Adrenal gland (tissue), 12 donors: ENCODE results near the gene FADD. TPM values are rescaled to one million over a fixed set of nuclear protein-coding genes. Genes with fewer than 3 reads are reported as not detected.

ENCODE experiments used
- DNase-seq, 7 donors: peaks; one replicate each; pipeline ENCODE4 v3.0.0-alpha.2; 2019 to 2020
- H3K27ac ChIP-seq, 5 donors: fragments of 200-600 bp; sonication (generic) in 4 of 5; 1 replicate in 3 of 5; 2 replicates in 2 of 5; pipeline versions ENCODE4 v1.5.1 to v1.8.0; 2016 to 2020; ENCODE audit warnings: mild to moderate bottlenecking in 1 of 5
- H3K27me3 ChIP-seq: fragments of 200-600 bp; 2 replicates; pipeline ENCODE4 v1.8.0; 2021
- H3K36me3 ChIP-seq, 2 donors: fragments of 200-600 bp; replicated peaks in 1 of 2; 1 replicate in 1 of 2; 2 replicates in 1 of 2; pipeline versions ENCODE4 v1.5.1 to v1.8.0; 2018 to 2022
- H3K4me1 ChIP-seq, 2 donors: fragments of 200-600 bp; replicated peaks in 1 of 2; 1 replicate in 1 of 2; 2 replicates in 1 of 2; pipeline versions ENCODE4 v1.5.1 to v1.8.0; 2018 to 2021
- H3K4me3 ChIP-seq, 4 donors: fragments of 200-600 bp; sonication (generic) in 3 of 4; one replicate each; pipeline ENCODE4 v1.5.1; 2016 to 2018
- H3K9me3 ChIP-seq, 3 donors: fragments of 200-600 bp; sonication (generic) in 1 of 3; replicated peaks in 1 of 3; 1 replicate in 2 of 3; 2 replicates in 1 of 3; pipeline versions ENCODE4 v1.5.1 to v1.8.0; 2016 to 2021
- POLR2A ChIP-seq, 2 donors: fragments of 450-650 bp; IDR thresholded peaks; one replicate each; pipeline ENCODE4 v1.6.1; 2017; ENCODE audit warnings: antibody characterized with exemption in 2 of 2, mild to moderate bottlenecking in 2 of 2, moderate library complexity in 1 of 2
- WGBS, 4 donors: extraction: QIAGEN DNeasy Blood & Tissue Kit in 2 of 4; methylation state at CpG; one replicate each; pipeline versions ENCODE4 v1.1.5 to v1.1.7; 2013 to 2017; 5-methylcytosine and 5-hydroxymethylcytosine counted together
- intact Hi-C, 2 donors: fragments of 100-400 bp; cut with DNase I; formaldehyde crosslinking; loops; one replicate each; pipeline versions ENCODE4 v1.14.1 to v1.15.0; 2022 to 2023
- polyA plus RNA-seq, 3 donors: library from polyadenylated mRNA; stranded (reverse); fragments of 200-250 nt in 2 of 3; fragments of 350-450 nt in 1 of 3; fragmentation: Illumina TruSeq in 1 of 3; extraction: RNeasy Lipid Tissue Mini Kit (QIAGEN cat#74804) in 1 of 3; gene quantifications; one replicate each; pipeline ENCODE4 v1.2.3, GENCODE V29; 2013 to 2014
- total RNA-seq, 9 donors: library from RNA; depleted of rRNA in 4 of 9; stranded (reverse); fragments of >200 nt in 4 of 9; fragments of 120-200 nt in 1 of 9; fragmentation: NEBNext Ultra II Directional in 1 of 9; extraction: Animal tissue kit (Norgen Biotek cat#: 25700) in 1 of 9; gene quantifications; one replicate each; pipeline versions ENCODE4 v1.1.0 to v1.2.4, GENCODE V29; 2013 to 2023
- TF ChIP-seq, protein P1 (sequence below), 6 experiments: fragments of 450-650 bp in 4 of 6; fragments of 200-600 bp in 2 of 6; sonication (generic) in 1 of 6; IDR thresholded peaks; 1 replicate in 5 of 6; 2 replicates in 1 of 6; pipeline versions ENCODE4 v1.5.1 to v1.8.0; 2016 to 2021; ENCODE audit warnings: antibody characterized with exemption in 6 of 6, mild to moderate bottlenecking in 2 of 6, moderate library complexity in 1 of 6
- donor health status: healthy with polysubstance abuse.
- donor health status: Bipolar disorder and iron deficiency.
- donor health status: DM: yes; HTN: yes; CAD: no.
- donor health status: DM: no; HTN: no; CAD: no.
- donor health status: DM: no; HTN: no; CAD: no.
- donor health status: DM: yes; HTN: yes; CAD: no.

The FADD gene
- total and polyA plus RNA-seq, 12 donors: 8.9 to 37.9 (median 26.2) TPM

DNA sequence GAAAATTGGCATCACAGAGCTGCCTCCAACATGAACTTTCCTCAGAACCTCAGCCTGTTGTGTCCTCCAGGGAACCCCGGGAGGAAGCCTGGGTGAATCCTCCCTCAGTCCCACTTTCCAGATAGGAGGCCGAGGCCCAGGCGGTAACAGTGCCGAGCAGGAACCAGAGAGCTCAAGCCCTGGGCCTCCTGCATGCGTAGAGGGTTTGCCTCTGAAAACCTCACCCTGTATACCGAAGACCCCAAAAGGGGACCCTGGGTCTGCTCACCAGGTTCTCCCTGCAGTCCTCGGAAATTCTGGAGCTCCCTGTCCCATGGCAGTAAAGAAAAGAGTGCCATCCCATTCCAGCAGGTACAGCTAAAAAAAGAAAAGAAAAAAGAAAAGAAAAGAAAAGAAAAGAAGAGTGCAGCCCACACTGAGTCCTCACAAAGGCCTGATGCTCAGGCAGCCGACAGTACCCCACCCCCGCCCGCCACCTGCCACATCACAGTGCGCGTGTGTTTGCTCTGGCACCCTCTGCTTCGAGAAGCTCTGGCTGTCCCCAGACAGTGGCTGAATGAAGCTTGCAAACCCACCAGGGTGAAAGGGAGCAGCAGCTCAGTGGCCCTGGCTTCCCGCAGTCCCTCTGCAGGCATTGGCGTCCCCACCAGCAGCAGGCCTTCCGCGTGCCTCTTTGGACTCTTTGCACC lies 28.4 kb upstream of the FADD start:
- Histone ChIP-seq H3K27ac (no peak overlapping the region), H3K4me1 (no peaks in the 10 kb centered on the region), H3K4me3 (no peak overlapping the region), H3K27me3 (no peaks in the 10 kb centered on the region), H3K36me3 (no peaks in the 10 kb centered on the region), H3K9me3 (no peaks in the 10 kb centered on the region)
- intact Hi-C loops: no loop called here
- DNase-seq: no peak
- WGBS, 4 donors: 81 to 90% (median 88%) methylated on average over 14 to 17 of the region's 17 CpGs
- TF ChIP-seq, protein P1, sequence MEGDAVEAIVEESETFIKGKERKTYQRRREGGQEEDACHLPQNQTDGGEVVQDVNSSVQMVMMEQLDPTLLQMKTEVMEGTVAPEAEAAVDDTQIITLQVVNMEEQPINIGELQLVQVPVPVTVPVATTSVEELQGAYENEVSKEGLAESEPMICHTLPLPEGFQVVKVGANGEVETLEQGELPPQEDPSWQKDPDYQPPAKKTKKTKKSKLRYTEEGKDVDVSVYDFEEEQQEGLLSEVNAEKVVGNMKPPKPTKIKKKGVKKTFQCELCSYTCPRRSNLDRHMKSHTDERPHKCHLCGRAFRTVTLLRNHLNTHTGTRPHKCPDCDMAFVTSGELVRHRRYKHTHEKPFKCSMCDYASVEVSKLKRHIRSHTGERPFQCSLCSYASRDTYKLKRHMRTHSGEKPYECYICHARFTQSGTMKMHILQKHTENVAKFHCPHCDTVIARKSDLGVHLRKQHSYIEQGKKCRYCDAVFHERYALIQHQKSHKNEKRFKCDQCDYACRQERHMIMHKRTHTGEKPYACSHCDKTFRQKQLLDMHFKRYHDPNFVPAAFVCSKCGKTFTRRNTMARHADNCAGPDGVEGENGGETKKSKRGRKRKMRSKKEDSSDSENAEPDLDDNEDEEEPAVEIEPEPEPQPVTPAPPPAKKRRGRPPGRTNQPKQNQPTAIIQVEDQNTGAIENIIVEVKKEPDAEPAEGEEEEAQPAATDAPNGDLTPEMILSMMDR (IDR thresholded peaks at IDR 0.05): no peak
- no peak for TF ChIP-seq POLR2A (IDR thresholded peaks at IDR 0.05)

- Histone ChIP-seq H3K27ac (no peak overlapping the region), H3K36me3 (no peaks in the 10 kb centered on the region), H3K4me3 (no peak overlapping the region), H3K27me3 (no peaks in the 10 kb centered on the region), H3K9me3 (no peaks in the 10 kb centered on the region), H3K4me1 (no peaks in the 10 kb centered on the region)
- 76 to 94% (median 79%) methylated on average over 9 to 15 of the region's 15 CpGs for WGBS, 4 donors
- intact Hi-C loops: no loop called here
- TF ChIP-seq, protein P1 (IDR thresholded peaks at IDR 0.05): no peak
- TF ChIP-seq POLR2A (IDR thresholded peaks at IDR 0.05): no peak
- DNase-seq: no peak
These were observed 27.8 kb upstream of the FADD start for GRCh38 chr11:70175236-70175698.

- intact Hi-C loops: no loop called here
- H3K4me1 ChIP-seq: no peaks in the 10 kb centered on the region
- DNase-seq: peak in 2 of 7 donors; percentile 30 to 39
- no peaks in the 10 kb centered on the region for H3K9me3 ChIP-seq
- H3K27ac ChIP-seq: no peak overlapping the region
- H3K4me3 ChIP-seq: no peak overlapping the region
- H3K27me3 ChIP-seq: no peaks in the 10 kb centered on the region
- no peaks in the 10 kb centered on the region for H3K36me3 ChIP-seq
- 83 to 86% (median 85%) methylated on average over 29 to 39 of the region's 39 CpGs for WGBS, 4 donors
- TF ChIP-seq, protein P1 (IDR thresholded peaks at IDR 0.05): peak in 5 of 6 experiments; percentile 11 to 44 (median 25)
- TF ChIP-seq POLR2A (IDR thresholded peaks at IDR 0.05): no peak
These were observed 26.0 kb upstream of the FADD start for GRCh38 chr11:70176940-70177689.

- no peaks in the 10 kb centered on the region for H3K9me3 ChIP-seq
- H3K4me3 ChIP-seq: no peak overlapping the region
- no peak overlapping the region for H3K27ac ChIP-seq
- no peaks in the 10 kb centered on the region for H3K4me1 ChIP-seq
- TF ChIP-seq POLR2A (IDR thresholded peaks at IDR 0.05): no peak
- TF ChIP-seq, protein P1 (IDR thresholded peaks at IDR 0.05): no peak
- intact Hi-C loops: no loop called here
- WGBS, 4 donors: 83 to 90% (median 85%) methylated on average over 2 to 11 of the region's 11 CpGs; no CpG with 5 or more reads in 1 of the 4 donors
- no peak for DNase-seq
- no peaks in the 10 kb centered on the region for H3K27me3 ChIP-seq
- H3K36me3 ChIP-seq: no peaks in the 10 kb centered on the region
These were observed 22.2 kb upstream of the FADD start for GRCh38 chr11:70180906-70181305.
